Nephron progenitor cell (in vitro differentiated cells): ENCODE data around the gene MALT1.
A peak's percentile ranks its signal among the peaks of the same experiment; 100 is the strongest.

Experiments
- DNase-seq: peaks from one replicate; pipeline ENCODE4 v3.0.0; 2021
- H3K27ac Mint-ChIP-seq: 2 replicates; pipeline ENCODE4 v1.8.0; 2021; ENCODE audit warnings: mild to moderate bottlenecking, moderate library complexity, mixed read lengths
- H3K27me3 Mint-ChIP-seq: 2 replicates; pipeline ENCODE4 v1.8.0; 2021; ENCODE audit warnings: mild to moderate bottlenecking, low read depth, mixed read lengths; ENCODE audit not compliant: poor library complexity
- H3K36me3 Mint-ChIP-seq: 2 replicates; pipeline ENCODE4 v1.8.0; 2021; ENCODE audit warnings: low read depth, mixed read lengths
- H3K4me1 Mint-ChIP-seq: 2 replicates; pipeline ENCODE4 v1.8.0; 2021; ENCODE audit warnings: mixed read lengths
- H3K4me3 Mint-ChIP-seq: 2 replicates; pipeline ENCODE4 v1.8.0; 2021; ENCODE audit warnings: mild to moderate bottlenecking, moderate library complexity, mixed read lengths
- H3K9me3 Mint-ChIP-seq: 2 replicates; pipeline ENCODE4 v1.8.0; 2021; ENCODE audit warnings: mild to moderate bottlenecking, moderate library complexity, mixed read lengths
- CTCF ChIP-seq: fragments of 200-600 bp; sonication (generic); IDR thresholded peaks from 2 replicates; pipeline ENCODE4 v1.5.0; 2021; ENCODE audit warnings: antibody characterized with exemption

The MALT1 gene

GRCh38 chr18:58785171-58785805, 114.0 kb downstream of the MALT1 start:
- H3K27me3 Mint-ChIP-seq = peaks cover 3% of the 10 kb centered on the region
- no peak overlapping the region for H3K27ac Mint-ChIP-seq

DNA sequence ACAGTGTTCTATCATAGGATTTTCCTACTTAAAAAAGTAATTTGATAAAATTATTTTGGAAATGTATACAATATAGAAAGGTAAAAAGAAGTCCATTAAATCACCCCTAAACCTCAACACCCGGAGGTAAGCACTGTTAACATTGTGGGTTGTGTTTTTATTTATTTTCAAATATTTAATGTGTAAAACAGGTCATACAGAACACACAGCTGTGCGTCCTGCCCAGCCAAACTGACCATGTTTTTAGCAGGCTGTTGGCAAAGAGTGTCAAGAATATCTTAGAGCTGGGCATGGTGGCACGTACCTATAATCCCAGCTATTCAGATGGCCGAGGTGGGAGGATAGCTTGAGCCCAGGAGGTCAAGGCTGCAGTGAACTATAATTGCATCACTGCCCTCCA, 114.6 kb downstream of the MALT1 start:
- Mint-ChIP-seq H3K27me3 (peaks cover 3% of the 10 kb centered on the region), H3K36me3 (no peaks in the 10 kb centered on the region), H3K4me3 (no peak overlapping the region), H3K27ac (no peak overlapping the region), H3K4me1 (peaks cover 69% of the 10 kb centered on the region), H3K9me3 (peaks cover 3% of the 10 kb centered on the region)
- no peak for TF ChIP-seq CTCF
- no peak for DNase-seq

More at GRCh38 chr18:58785171-58785805, 114.0 kb downstream of the MALT1 start:
- no peak for TF ChIP-seq CTCF
- Mint-ChIP-seq H3K9me3 (peaks cover 3% of the 10 kb centered on the region), H3K4me1 (peaks cover 65% of the 10 kb centered on the region), H3K36me3 (no peaks in the 10 kb centered on the region), H3K4me3 (peak overlapping the region; percentile 67)
- DNase-seq = no peak

DNA sequence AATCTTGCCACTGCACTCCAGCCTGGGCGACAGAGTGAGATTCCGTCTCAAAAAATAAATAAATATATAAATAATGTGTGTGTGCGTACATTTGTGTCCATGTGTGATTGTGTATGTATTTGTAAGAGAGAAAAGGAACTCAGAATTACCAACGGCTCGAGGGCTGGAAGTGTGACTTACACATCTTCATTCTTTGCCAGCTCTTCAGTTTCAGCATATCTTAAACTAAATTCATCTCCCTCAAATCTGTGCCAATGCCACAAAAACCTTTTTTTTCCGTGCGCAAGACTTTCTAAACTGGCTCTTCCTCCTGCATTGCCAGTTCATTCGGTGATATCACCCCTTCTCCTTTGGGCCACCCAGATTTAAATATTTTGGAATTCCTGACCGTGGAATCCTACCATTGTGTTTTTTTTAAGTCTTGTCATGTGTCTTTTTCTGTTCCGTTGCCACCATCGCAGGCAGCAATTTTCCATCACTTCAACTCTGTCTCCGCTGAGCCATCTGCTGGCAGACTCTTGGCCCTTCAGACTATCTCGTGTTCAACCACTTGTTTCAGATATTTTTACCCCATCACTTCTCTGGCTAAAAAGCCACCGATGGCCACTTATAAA, 116.4 kb downstream of the MALT1 start:
- peak overlapping the region; percentile 70 for H3K27ac Mint-ChIP-seq
- H3K4me1 Mint-ChIP-seq = peaks cover 63% of the 10 kb centered on the region
- TF ChIP-seq CTCF = no peak
- H3K4me3 Mint-ChIP-seq = no peak overlapping the region
- H3K9me3 Mint-ChIP-seq = peaks cover 3% of the 10 kb centered on the region
- no peak for DNase-seq
- H3K27me3 Mint-ChIP-seq = peaks cover 6% of the 10 kb centered on the region
- H3K36me3 Mint-ChIP-seq = no peaks in the 10 kb centered on the region

DNA sequence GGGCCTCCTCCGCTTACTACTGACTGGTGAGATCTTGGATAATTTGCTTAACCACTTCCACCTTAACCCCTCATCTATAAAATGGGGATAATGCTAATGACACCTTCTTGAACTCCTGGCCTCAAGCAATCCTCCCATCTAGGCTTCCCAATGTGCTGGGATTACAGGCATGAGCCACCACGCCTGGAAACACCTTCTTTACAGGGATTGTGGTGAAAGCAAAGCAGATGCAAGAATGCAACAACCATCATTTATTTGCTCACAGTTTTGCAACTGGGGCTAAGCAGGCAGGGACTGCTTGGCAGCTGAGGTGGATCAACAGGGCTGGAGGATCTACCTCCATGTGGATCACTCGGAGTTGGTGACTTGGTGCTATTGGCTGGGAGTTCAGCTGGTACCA, 117.2 kb downstream of the MALT1 start:
- H3K9me3 Mint-ChIP-seq = peaks cover 3% of the 10 kb centered on the region
- H3K36me3 Mint-ChIP-seq = no peaks in the 10 kb centered on the region
- peaks cover 6% of the 10 kb centered on the region for H3K27me3 Mint-ChIP-seq
- no peak overlapping the region for H3K27ac Mint-ChIP-seq
- no peak for TF ChIP-seq CTCF
- H3K4me3 Mint-ChIP-seq = no peak overlapping the region
- peaks cover 63% of the 10 kb centered on the region for H3K4me1 Mint-ChIP-seq
- no peak for DNase-seq

- TF ChIP-seq CTCF = no peak
- Mint-ChIP-seq H3K4me3 (peak overlapping the region; percentile 23), H3K36me3 (no peaks in the 10 kb centered on the region), H3K27me3 (peaks cover 6% of the 10 kb centered on the region), H3K4me1 (peaks cover 64% of the 10 kb centered on the region), H3K27ac (peak overlapping the region; percentile 98), H3K9me3 (peaks cover 3% of the 10 kb centered on the region)
- DNase-seq = peak; percentile 33
Measured at GRCh38 chr18:58788971-58789875, 118.0 kb downstream of the MALT1 start.
